NB4 (cell line): ENCODE results near the gene AKAP6.

ENCODE experiments used
- DNase-seq: peaks from one replicate; pipeline ENCODE4 v3.0.0; 2010; ENCODE audit warnings: low read depth
- H3K4me3 ChIP-seq: one replicate; pipeline ENCODE4 v1.5.1; 2011; ENCODE audit warnings: mild to moderate bottlenecking, low read depth, low read length, moderate library complexity
- MYC ChIP-seq: IDR thresholded peaks from 2 replicates; pipeline ENCODE4 v1.6.1; 2011; ENCODE audit warnings: low read depth, low read length
- POLR2A ChIP-seq: IDR thresholded peaks from 2 replicates; pipeline ENCODE4 v1.6.1; 2011; ENCODE audit warnings: mild to moderate bottlenecking; ENCODE audit not compliant: insufficient read length; ENCODE audit errors: extremely low read depth
- TF ChIP-seq, protein P1 (sequence below): IDR thresholded peaks from one replicate; pipeline ENCODE4 v1.5.1; 2012; ENCODE audit warnings: low read depth, low read length
- TF ChIP-seq, protein P2 (sequence below): IDR thresholded peaks from 2 replicates; pipeline ENCODE4 v1.6.1; 2011; ENCODE audit warnings: low read depth, low read length

The AKAP6 gene

DNA sequence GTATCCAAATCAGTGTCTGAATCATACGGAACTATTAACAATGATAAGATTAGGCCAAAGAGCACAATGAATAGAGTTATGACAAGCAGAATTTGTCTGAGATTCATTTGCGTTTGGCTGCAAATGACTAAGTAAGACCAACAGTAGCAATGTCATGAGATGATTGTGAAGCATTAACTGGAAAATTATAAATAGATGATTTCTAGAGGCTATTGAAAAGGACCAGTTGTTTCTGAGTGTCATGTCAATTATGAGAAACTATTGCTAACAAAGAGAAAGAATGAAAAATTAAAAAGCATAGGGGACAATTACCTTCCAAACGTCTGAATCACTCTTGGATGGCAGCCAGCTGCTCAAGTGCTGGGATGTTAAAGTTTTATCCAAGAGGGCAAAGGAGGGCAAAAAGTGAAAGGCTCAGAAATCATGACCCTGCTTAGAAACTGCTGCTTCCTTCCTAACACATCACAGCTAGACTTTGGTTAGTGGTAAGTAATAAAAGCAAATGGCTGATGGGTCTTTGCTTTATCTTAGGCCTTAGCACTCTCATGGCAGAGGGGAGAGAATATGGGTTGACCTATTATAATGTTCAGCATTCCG, 89.0 kb downstream of the AKAP6 start:
- DNase-seq, result no peak
- no peak overlapping the region for H3K4me3 ChIP-seq
- TF ChIP-seq, protein P1, sequence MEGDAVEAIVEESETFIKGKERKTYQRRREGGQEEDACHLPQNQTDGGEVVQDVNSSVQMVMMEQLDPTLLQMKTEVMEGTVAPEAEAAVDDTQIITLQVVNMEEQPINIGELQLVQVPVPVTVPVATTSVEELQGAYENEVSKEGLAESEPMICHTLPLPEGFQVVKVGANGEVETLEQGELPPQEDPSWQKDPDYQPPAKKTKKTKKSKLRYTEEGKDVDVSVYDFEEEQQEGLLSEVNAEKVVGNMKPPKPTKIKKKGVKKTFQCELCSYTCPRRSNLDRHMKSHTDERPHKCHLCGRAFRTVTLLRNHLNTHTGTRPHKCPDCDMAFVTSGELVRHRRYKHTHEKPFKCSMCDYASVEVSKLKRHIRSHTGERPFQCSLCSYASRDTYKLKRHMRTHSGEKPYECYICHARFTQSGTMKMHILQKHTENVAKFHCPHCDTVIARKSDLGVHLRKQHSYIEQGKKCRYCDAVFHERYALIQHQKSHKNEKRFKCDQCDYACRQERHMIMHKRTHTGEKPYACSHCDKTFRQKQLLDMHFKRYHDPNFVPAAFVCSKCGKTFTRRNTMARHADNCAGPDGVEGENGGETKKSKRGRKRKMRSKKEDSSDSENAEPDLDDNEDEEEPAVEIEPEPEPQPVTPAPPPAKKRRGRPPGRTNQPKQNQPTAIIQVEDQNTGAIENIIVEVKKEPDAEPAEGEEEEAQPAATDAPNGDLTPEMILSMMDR, result no peak
- TF ChIP-seq POLR2A (no peak), MYC (no peak)
- TF ChIP-seq, protein P2, sequence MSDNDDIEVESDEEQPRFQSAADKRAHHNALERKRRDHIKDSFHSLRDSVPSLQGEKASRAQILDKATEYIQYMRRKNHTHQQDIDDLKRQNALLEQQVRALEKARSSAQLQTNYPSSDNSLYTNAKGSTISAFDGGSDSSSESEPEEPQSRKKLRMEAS, result no peak

DNA sequence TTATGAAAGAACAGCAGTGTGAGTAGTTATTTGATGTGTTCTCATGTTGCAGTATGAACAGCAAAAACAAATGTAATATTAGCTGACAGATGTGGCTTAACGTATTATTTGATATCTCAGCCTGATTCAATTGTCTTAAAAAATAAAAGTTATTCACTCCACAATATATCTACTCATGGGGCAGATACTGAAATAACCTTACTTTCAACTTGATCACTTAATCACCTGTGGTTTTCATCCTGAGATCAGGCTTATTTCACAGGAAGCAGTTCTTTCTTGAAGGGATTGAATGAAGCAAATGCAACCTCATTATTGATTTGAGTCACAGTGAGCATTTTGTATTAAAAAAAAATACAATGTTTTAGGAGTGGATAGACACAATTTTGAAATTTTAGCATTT, 90.3 kb downstream of the AKAP6 start:
- no peak for TF ChIP-seq MYC
- DNase-seq, result no peak
- no peak overlapping the region for H3K4me3 ChIP-seq

DNA sequence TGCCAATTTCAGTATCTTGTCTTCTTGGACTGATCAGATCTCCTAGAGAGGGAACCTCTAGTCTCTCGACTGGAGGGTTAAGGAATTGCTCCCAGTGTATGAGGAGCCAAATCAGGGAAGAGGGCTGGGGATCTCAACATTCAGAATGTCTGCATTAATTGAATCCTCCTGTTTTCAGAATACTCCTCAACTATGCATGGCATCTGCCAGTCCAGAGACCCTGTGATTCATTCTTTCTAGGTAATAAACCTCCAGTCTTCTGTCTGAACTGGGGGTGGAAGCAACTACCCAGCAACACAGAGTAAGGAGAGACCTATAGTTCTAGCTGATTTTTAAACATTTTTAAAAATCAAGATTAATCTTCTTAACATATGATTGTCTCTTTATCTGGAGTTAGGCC, 92.7 kb downstream of the AKAP6 start:
- H3K4me3 ChIP-seq, result no peak overlapping the region
- DNase-seq, result no peak
- TF ChIP-seq, protein P1, result no peak
- no peak for TF ChIP-seq MYC
- no peak for TF ChIP-seq POLR2A
- TF ChIP-seq, protein P2, result no peak

DNA sequence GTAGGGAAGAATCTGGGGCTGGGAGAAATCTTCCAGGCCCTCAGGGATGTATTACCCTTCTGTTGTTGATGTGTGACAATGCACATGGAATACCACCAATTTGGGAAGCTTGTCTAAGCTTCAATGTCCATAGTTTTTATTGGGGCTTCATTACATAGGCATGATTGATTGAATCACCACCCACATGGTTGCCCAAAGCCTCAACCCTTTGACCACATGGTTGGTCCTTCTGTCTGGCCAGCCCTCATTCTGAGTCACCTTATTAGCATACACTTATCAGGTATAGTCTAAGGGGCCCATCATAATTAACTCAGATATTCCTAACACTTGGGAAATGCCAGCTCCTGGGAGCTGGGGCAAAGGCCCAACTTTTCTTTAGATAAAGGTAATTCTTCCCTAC, 93.3 kb downstream of the AKAP6 start:
- DNase-seq, result no peak
- TF ChIP-seq, protein P1, result no peak
- no peak for TF ChIP-seq MYC
- TF ChIP-seq, protein P2, result no peak
- no peak for TF ChIP-seq POLR2A
- no peak overlapping the region for H3K4me3 ChIP-seq

DNA sequence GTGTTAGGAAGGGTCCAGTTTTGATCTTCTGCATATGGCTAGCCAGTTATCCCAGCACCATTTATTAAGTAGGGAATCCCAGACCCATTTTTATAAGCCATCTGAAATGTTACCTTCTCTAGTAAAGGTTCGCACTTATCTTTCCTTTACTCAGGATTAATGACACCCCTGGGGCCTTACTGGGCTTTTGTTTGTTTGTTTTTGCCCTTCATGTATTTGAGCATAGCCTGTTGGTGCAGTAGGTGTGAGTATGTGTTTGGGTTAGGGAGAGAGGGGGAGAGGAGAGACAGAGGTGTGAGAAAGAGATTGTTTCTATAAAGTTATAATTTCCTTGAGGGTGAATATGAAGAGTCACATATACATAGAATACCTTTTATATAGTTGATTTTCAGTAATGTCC, 96.9 kb downstream of the AKAP6 start:
- TF ChIP-seq, protein P2, result no peak
- TF ChIP-seq, protein P1, result no peak
- TF ChIP-seq POLR2A, result no peak
- TF ChIP-seq MYC, result no peak
- H3K4me3 ChIP-seq, result no peak overlapping the region
- no peak for DNase-seq

DNA sequence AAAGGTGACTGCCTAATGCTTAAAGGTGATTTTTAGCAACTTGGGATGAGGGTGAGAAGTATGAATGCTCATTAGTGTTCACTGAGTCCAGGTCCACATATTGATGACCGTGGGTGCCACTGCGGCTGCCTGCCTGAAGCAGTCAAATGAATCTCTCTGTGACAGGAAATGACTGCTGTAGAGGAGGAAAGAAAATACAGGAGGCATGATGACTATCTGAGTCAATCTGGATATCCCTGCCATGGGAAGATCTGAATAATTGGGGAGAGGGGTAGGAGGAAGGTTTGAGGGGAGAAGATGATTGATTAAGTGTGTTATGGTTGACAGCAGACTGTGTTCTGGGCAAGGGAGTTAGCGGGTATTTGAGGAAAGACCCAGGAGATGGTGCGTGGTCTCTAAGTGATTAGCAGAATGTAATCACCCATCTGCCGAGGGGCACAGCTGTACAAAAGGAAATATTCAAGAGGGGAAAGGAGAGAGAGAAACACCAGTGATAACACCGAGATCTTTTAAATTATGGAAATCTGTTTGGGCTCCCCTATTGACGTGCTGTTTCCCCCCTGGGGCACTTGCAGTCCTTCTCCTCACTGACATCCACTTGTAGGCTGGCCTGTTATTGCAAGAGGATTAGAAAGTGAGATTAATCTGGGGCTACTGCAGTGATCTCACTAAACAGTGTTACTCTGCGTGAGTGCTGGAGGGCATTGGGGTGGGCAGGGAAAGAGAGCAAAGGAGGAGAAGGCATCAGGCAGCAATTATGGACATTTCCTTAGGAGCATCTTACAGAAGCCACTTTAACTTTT, 97.7 kb downstream of the AKAP6 start:
- TF ChIP-seq, protein P2, result no peak
- no peak for TF ChIP-seq MYC
- TF ChIP-seq, protein P1, result no peak
- no peak for TF ChIP-seq POLR2A
- no peak for DNase-seq
- no peak overlapping the region for H3K4me3 ChIP-seq
